Neural progenitor cell (in vitro differentiated cells): ENCODE data around the gene IL1RAP. TPM values are rescaled to one million over a fixed set of nuclear protein-coding genes. Genes with fewer than 3 reads are reported as not detected.

ENCODE experiments used
- DNase-seq: peaks from one replicate; pipeline ENCODE4 v3.0.0-alpha.2; 2016; ENCODE audit warnings: low spot score
- H2AFZ ChIP-seq: fragments of 200-600 bp; sonication (generic); replicated peaks from 2 replicates; pipeline ENCODE4 v1.6.1; 2016; ENCODE audit warnings: antibody characterized with exemption
- H3F3A ChIP-seq: fragments of 200-600 bp; sonication (generic); 2 replicates; pipeline ENCODE4 v1.6.1; 2016; ENCODE audit warnings: antibody characterized with exemption, low read depth
- H3K27ac ChIP-seq: fragments of 200-600 bp; sonication (generic); 2 replicates; pipeline ENCODE4 v1.5.1; 2016; ENCODE audit warnings: mild to moderate bottlenecking
- H3K27me3 ChIP-seq: fragments of 200-600 bp; sonication (generic); 2 replicates; pipeline ENCODE4 v1.6.1; 2016; ENCODE audit warnings: mild to moderate bottlenecking, moderate library complexity
- H3K36me3 ChIP-seq: fragments of 200-600 bp; sonication (generic); 2 replicates; pipeline ENCODE4 v1.5.1; 2016
- H3K4me1 ChIP-seq: fragments of 200-600 bp; sonication (generic); 2 replicates; pipeline ENCODE4 v1.6.1; 2016; ENCODE audit warnings: mixed run types
- H3K4me2 ChIP-seq: fragments of 200-600 bp; sonication (generic); 2 replicates; pipeline ENCODE4 v1.6.1; 2016
- H3K4me3 ChIP-seq: fragments of 200-600 bp; sonication (generic); 2 replicates; pipeline ENCODE4 v1.5.1; 2016
- H3K79me2 ChIP-seq: fragments of 200-600 bp; sonication (generic); 2 replicates; pipeline ENCODE4 v1.6.1; 2016; ENCODE audit warnings: low read depth
- H3K9ac ChIP-seq: fragments of 200-600 bp; sonication (generic); 2 replicates; pipeline ENCODE4 v1.6.1; 2016
- H3K9me3 ChIP-seq: fragments of 200-600 bp; sonication (generic); 2 replicates; pipeline ENCODE4 v1.5.1; 2016; ENCODE audit warnings: low read depth
- H4K20me1 ChIP-seq: fragments of 200-600 bp; sonication (generic); 2 replicates; pipeline ENCODE4 v1.6.1; 2016; ENCODE audit warnings: low read depth
- H3K27ac Mint-ChIP-seq: 3 replicates; pipeline ENCODE4 v1.8.0; 2021; ENCODE audit warnings: mixed read lengths
- H3K27me3 Mint-ChIP-seq: 2 replicates; pipeline ENCODE4 v1.8.0; 2022; ENCODE audit warnings: low read depth, mild to moderate bottlenecking, inconsistent platforms, moderate library complexity, mixed read lengths; ENCODE audit not compliant: insufficient read depth
- H3K36me3 Mint-ChIP-seq: 3 replicates; pipeline ENCODE4 v1.8.0; 2021; ENCODE audit warnings: mixed read lengths
- H3K4me1 Mint-ChIP-seq: 3 replicates; pipeline ENCODE4 v1.8.0; 2021; ENCODE audit warnings: mixed read lengths
- H3K4me3 Mint-ChIP-seq: 3 replicates; pipeline ENCODE4 v1.8.0; 2021; ENCODE audit warnings: mild to moderate bottlenecking, moderate library complexity, mixed read lengths
- H3K9me3 Mint-ChIP-seq: 3 replicates; pipeline ENCODE4 v1.8.0; 2020; ENCODE audit warnings: mixed read lengths
- EZH2 ChIP-seq: fragments of 200-600 bp; sonication (generic); IDR thresholded peaks from 2 replicates; pipeline ENCODE4 v1.6.1; 2017; ENCODE audit warnings: antibody characterized with exemption, mild to moderate bottlenecking, moderate library complexity
- EZH2phosphoT487 ChIP-seq: fragments of 200-600 bp; sonication (generic); IDR thresholded peaks from 2 replicates; pipeline ENCODE4 v1.6.1; 2017; ENCODE audit warnings: antibody characterized with exemption
- total RNA-seq: library from RNA; depleted of rRNA; stranded (reverse); fragments of >200 nt; gene quantifications from 2 replicates; pipeline ENCODE4 v1.2.3, GENCODE V29; 2015; ENCODE audit warnings: low replicate concordance
- TF ChIP-seq, protein P1 (sequence below): fragments of 200-600 bp; sonication (generic); IDR thresholded peaks from 2 replicates; pipeline ENCODE4 v1.5.1; 2017; ENCODE audit warnings: antibody characterized with exemption, mild to moderate bottlenecking

The IL1RAP gene
- total RNA-seq, 1 donor from 2014 or later: 11.3 TPM

DNA sequence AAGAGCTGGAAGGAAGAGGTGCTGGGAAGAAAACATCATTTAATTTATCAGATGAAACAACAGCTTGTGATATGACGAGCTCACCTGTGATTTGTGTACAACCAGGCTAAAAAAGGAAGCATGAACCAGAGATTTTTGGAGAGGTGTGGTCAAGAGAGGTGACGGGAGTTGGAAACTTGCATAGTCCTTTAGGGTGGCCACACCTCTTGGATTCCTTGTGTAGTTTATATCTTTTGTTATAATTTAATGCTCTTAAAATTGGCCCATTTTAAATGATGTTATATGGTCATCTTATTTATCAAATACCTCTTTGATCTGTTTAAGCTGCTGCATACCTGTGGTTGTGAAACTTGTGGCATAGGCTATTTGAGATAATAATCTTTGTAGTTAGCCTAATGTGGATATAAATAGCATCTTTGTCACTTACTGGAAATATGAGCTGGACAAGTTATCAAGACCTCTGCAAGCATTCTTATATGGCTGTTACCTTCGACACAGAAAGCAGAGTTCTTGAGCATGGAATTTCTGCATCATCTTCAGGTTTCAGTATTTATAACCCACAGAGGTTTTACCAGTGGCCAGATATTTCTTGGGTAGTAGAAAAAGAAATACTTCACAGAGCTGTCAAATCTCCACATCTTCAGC lies 49.1 kb downstream of the IL1RAP start:
- Histone ChIP-seq H3K4me2 (no peak overlapping the region), H3K27ac (no peak overlapping the region), H3K36me3 (no peaks in the 10 kb centered on the region), H3K4me1 (peaks cover 8% of the 10 kb centered on the region), H4K20me1 (no peaks in the 10 kb centered on the region), H3K4me3 (no peak overlapping the region), H3K79me2 (no peaks in the 10 kb centered on the region), H3F3A (no peaks in the 10 kb centered on the region), H2AFZ (no peak overlapping the region), H3K9me3 (peaks cover 5% of the 10 kb centered on the region), H3K9ac (no peak overlapping the region), H3K27me3 (no peaks in the 10 kb centered on the region)
- no peak overlapping the region for H3K4me3 Mint-ChIP-seq
- H3K27me3 Mint-ChIP-seq: no peaks in the 10 kb centered on the region
- peaks cover 19% of the 10 kb centered on the region for H3K36me3 Mint-ChIP-seq
- H3K4me1 Mint-ChIP-seq: peaks cover 19% of the 10 kb centered on the region
- TF ChIP-seq, protein P1, sequence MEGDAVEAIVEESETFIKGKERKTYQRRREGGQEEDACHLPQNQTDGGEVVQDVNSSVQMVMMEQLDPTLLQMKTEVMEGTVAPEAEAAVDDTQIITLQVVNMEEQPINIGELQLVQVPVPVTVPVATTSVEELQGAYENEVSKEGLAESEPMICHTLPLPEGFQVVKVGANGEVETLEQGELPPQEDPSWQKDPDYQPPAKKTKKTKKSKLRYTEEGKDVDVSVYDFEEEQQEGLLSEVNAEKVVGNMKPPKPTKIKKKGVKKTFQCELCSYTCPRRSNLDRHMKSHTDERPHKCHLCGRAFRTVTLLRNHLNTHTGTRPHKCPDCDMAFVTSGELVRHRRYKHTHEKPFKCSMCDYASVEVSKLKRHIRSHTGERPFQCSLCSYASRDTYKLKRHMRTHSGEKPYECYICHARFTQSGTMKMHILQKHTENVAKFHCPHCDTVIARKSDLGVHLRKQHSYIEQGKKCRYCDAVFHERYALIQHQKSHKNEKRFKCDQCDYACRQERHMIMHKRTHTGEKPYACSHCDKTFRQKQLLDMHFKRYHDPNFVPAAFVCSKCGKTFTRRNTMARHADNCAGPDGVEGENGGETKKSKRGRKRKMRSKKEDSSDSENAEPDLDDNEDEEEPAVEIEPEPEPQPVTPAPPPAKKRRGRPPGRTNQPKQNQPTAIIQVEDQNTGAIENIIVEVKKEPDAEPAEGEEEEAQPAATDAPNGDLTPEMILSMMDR: no peak
- TF ChIP-seq EZH2: no peak
- no peak for TF ChIP-seq EZH2phosphoT487
- peaks cover 14% of the 10 kb centered on the region for H3K9me3 Mint-ChIP-seq
- DNase-seq: no peak
- no peak overlapping the region for H3K27ac Mint-ChIP-seq

DNA sequence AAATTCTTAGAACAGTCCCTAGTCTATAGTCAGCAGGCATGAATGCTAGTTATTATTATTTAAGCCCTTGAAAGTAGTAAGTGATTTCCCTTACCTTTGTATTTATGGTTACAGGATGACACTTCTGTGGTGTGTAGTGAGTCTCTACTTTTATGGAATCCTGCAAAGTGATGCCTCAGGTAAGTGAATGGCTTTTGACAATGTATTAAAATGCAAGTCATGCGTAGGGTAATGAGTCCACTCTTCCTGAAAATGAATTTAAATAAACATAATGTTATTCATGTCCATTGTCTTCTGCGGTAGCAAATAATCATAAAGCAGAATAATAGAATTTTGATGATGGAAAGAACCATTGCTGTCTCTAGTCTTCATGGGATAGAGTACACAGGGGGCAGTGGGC lies 50.3 kb downstream of the IL1RAP start:
- no peak overlapping the region for H3K27ac Mint-ChIP-seq

DNA sequence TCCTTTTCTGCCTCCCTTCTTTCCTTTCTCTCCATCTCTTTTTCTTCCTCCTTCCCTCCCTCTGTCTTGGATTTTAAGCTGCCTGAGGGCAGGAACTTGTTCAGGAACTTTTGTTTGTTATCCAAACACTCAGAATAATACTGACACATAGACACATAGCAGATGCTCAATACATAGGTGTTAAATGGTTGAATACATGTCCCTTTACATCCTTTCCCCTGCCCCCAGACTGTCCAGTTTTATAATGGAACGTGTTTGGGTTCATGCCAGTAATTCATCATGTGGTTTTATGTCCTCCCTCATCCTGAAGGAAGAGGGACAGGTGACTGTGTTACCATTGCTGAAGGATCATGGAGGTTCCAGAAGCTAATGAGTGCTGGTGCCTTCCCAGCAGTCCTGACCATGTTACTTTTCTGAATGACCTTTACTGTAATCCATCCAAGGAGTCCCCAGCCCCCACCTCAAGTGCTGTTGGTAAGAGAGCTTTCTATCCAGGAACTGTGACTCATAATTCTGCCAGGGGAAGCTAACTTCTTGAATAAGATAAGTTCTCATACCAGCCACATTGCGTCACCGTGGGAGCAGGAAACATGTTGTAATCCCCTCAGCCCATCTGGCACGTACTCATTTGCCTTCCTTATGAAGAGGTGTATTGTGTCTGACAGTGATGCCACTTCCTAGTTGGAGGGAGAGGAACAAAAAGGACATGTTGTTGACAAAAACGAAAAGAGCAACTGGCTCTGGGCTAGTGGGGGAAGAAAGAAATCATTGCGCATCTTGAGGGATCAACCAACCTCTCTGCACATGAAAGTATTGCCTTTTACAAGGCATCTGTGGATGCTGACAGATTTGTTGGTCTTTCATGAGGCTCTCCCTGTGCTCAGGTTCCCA lies 52.4 kb downstream of the IL1RAP start:
- H3K4me2 ChIP-seq: no peak overlapping the region
- H3K9me3 Mint-ChIP-seq: no peaks in the 10 kb centered on the region
- no peaks in the 10 kb centered on the region for H3K79me2 ChIP-seq
- peaks cover 9% of the 10 kb centered on the region for H3K4me1 Mint-ChIP-seq
- no peaks in the 10 kb centered on the region for H3K27me3 Mint-ChIP-seq
- H3K27me3 ChIP-seq: no peaks in the 10 kb centered on the region
- no peaks in the 10 kb centered on the region for H4K20me1 ChIP-seq
- H3K36me3 ChIP-seq: no peaks in the 10 kb centered on the region
- no peak for DNase-seq
- H3F3A ChIP-seq: no peaks in the 10 kb centered on the region
- no peaks in the 10 kb centered on the region for H3K9me3 ChIP-seq
- no peak overlapping the region for H3K4me3 ChIP-seq
- H3K27ac ChIP-seq: no peak overlapping the region
- no peak overlapping the region for H3K9ac ChIP-seq
- TF ChIP-seq, protein P1: no peak
- TF ChIP-seq EZH2phosphoT487: no peak
- TF ChIP-seq EZH2: no peak
- H3K36me3 Mint-ChIP-seq: peaks cover 3% of the 10 kb centered on the region
- H3K4me3 Mint-ChIP-seq: no peak overlapping the region
- H3K27ac Mint-ChIP-seq: peak overlapping the region; percentile 48
- H2AFZ ChIP-seq: no peak overlapping the region
- H3K4me1 ChIP-seq: no peaks in the 10 kb centered on the region

More for the DNA sequence above, 50.3 kb downstream of the IL1RAP start:
- H3K27ac ChIP-seq: no peak overlapping the region
- Mint-ChIP-seq H3K4me3 (no peak overlapping the region), H3K4me1 (peaks cover 19% of the 10 kb centered on the region), H3K36me3 (peaks cover 15% of the 10 kb centered on the region), H3K27me3 (no peaks in the 10 kb centered on the region), H3K9me3 (peaks cover 6% of the 10 kb centered on the region)
- H3K4me2 ChIP-seq: no peak overlapping the region
- no peaks in the 10 kb centered on the region for H3K79me2 ChIP-seq
- H4K20me1 ChIP-seq: no peaks in the 10 kb centered on the region
- no peaks in the 10 kb centered on the region for H3F3A ChIP-seq
- no peak overlapping the region for H3K9ac ChIP-seq
- no peak for DNase-seq
- no peaks in the 10 kb centered on the region for H3K27me3 ChIP-seq
- peaks cover 8% of the 10 kb centered on the region for H3K4me1 ChIP-seq
- no peaks in the 10 kb centered on the region for H3K36me3 ChIP-seq
- no peak overlapping the region for H2AFZ ChIP-seq
- no peak overlapping the region for H3K4me3 ChIP-seq
- TF ChIP-seq, protein P1: no peak
- TF ChIP-seq EZH2phosphoT487 (no peak), EZH2 (no peak)
- peaks cover 5% of the 10 kb centered on the region for H3K9me3 ChIP-seq
